HG03064 (cell line): Measurements from ENCODE around the gene JAG2.
"Not testable (repeated sequence)": the region's sequence is repeated elsewhere in the genome, so short reads cannot be mapped to it uniquely, and the experiment has no call there.

ENCODE experiments used
- ATAC-seq: cut with Tn5 transposase; IDR thresholded peaks from one replicate; pipeline ENCODE4 v1.9.1; 2021; ENCODE audit warnings: low read depth; ENCODE audit not compliant: unreplicated experiment

The JAG2 gene

GRCh38 chr14:105123981-105124765 is 44.4 kb downstream of the JAG2 start:
- no peak for ATAC-seq

- no peak for ATAC-seq
Measured at GRCh38 chr14:105123064-105123665, 45.4 kb downstream of the JAG2 start.

- ATAC-seq, result no peak
Measured at GRCh38 chr14:105120056-105120455, 48.5 kb downstream of the JAG2 start.

- ATAC-seq, result no peak
Measured at GRCh38 chr14:105119408-105120025, 49.1 kb downstream of the JAG2 start.

- no peak for ATAC-seq
Measured at GRCh38 chr14:105118646-105119407, 49.7 kb downstream of the JAG2 start.

- ATAC-seq, result no peak
Measured at GRCh38 chr14:105117710-105118385, 50.7 kb downstream of the JAG2 start.

- no peak for ATAC-seq
Measured at GRCh38 chr14:105117257-105117646, 51.3 kb downstream of the JAG2 start.

- ATAC-seq, result no peak
Measured at GRCh38 chr14:105116451-105117256, 51.9 kb downstream of the JAG2 start.

GRCh38 chr14:105109243-105109642 is 59.3 kb downstream of the JAG2 start:
- not testable (repeated sequence) for ATAC-seq

GRCh38 chr14:105108516-105108864 is 60.1 kb downstream of the JAG2 start:
- no peak for ATAC-seq

GRCh38 chr14:105107781-105108515 is 60.6 kb downstream of the JAG2 start:
- no peak for ATAC-seq

GRCh38 chr14:105107351-105107750 is 61.2 kb downstream of the JAG2 start:
- ATAC-seq, result no peak

GRCh38 chr14:105105158-105105557 is 63.4 kb downstream of the JAG2 start:
- no peak for ATAC-seq

GRCh38 chr14:105102893-105103292 is 65.7 kb downstream of the JAG2 start:
- ATAC-seq, result no peak

- no peak for ATAC-seq
Measured at GRCh38 chr14:105102361-105102870, 66.2 kb downstream of the JAG2 start.

- ATAC-seq, result no peak
Measured at GRCh38 chr14:105100910-105101309, 67.7 kb downstream of the JAG2 start.

GRCh38 chr14:105099778-105100177 is 68.8 kb downstream of the JAG2 start:
- ATAC-seq, result no peak

- no peak for ATAC-seq
Measured at GRCh38 chr14:105098316-105098715, 70.3 kb downstream of the JAG2 start.

- no peak for ATAC-seq
Measured at GRCh38 chr14:105097794-105098127, 70.8 kb downstream of the JAG2 start.
